Progenitor cell of endocrine pancreas (in vitro differentiated cells): Measurements from ENCODE around the gene TAGLN2. TPM values are rescaled to one million over a fixed set of nuclear protein-coding genes. Genes with fewer than 3 reads are reported as not detected.

ENCODE experiments used
- DNase-seq: peaks from one replicate; pipeline ENCODE4 v3.0.0; 2021; ENCODE audit warnings: low spot score; ENCODE audit not compliant: unreplicated experiment
- H3K27ac Mint-ChIP-seq: 2 replicates; pipeline ENCODE4 v1.8.0; 2021; ENCODE audit warnings: mild to moderate bottlenecking, moderate library complexity, mixed read lengths
- H3K27me3 Mint-ChIP-seq: 2 replicates; pipeline ENCODE4 v1.8.0; 2021; ENCODE audit warnings: mixed read lengths
- H3K36me3 Mint-ChIP-seq: 2 replicates; pipeline ENCODE4 v1.8.0; 2022; ENCODE audit warnings: mixed read lengths; ENCODE audit not compliant: insufficient read depth
- H3K4me1 Mint-ChIP-seq: 2 replicates; pipeline ENCODE4 v1.8.0; 2021; ENCODE audit warnings: low read depth, mixed read lengths
- H3K4me3 Mint-ChIP-seq: 2 replicates; pipeline ENCODE4 v1.8.0; 2021; ENCODE audit warnings: low read depth, mild to moderate bottlenecking, moderate library complexity, mixed read lengths
- H3K9me3 Mint-ChIP-seq: 2 replicates; pipeline ENCODE4 v1.8.0; 2021; ENCODE audit warnings: low read depth, mixed read lengths
- total RNA-seq: library from RNA; stranded (reverse); gene quantifications from 2 replicates; pipeline ENCODE4 v1.2.1, GENCODE V29; 2021
- TF ChIP-seq, protein P1 (sequence below): fragments of 200-600 bp; sonication (generic); IDR thresholded peaks from one replicate; pipeline ENCODE4 v1.5.0; 2021; ENCODE audit warnings: antibody characterized with exemption, mild to moderate bottlenecking; ENCODE audit not compliant: unreplicated experiment

Gene TAGLN2
- total RNA-seq, 1 donor from 2014 or later: 153 TPM

DNA sequence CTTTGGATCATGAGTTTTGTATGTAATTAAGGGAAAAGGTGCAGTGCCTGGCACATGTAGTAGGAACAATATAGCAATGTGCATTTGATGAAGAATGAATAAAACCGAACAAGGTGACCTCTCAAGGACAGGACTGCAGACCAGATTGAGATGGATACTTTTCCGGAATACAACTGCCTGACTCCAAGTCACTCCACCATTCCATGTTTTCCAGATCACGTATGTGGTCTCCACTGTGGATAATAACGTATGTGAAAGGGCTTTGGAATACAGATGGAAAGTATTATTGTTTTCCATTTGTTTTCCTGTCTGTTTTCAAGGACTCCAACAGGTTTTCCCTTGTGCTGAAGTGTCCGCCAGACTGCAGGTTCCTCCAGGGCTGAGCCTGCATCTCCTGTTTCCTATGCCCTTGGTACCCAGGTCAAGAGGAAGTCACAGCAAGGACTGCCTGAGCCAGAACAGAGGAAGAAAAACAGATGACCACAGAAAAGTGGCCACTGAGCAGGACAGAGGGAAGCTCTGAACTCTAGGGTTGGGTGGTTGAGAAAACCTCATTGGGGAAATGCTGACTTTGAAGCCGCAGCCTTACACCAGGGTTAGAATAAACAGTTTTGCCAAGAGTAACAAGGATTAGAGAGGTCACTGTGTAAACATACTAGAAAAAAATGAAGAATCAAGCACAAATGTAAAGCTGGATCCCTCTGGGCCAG, 29.3 kb downstream of the TAGLN2 start:
- no peak overlapping the region for H3K4me3 Mint-ChIP-seq
- peaks cover 18% of the 10 kb centered on the region for H3K4me1 Mint-ChIP-seq
- TF ChIP-seq, protein P1, sequence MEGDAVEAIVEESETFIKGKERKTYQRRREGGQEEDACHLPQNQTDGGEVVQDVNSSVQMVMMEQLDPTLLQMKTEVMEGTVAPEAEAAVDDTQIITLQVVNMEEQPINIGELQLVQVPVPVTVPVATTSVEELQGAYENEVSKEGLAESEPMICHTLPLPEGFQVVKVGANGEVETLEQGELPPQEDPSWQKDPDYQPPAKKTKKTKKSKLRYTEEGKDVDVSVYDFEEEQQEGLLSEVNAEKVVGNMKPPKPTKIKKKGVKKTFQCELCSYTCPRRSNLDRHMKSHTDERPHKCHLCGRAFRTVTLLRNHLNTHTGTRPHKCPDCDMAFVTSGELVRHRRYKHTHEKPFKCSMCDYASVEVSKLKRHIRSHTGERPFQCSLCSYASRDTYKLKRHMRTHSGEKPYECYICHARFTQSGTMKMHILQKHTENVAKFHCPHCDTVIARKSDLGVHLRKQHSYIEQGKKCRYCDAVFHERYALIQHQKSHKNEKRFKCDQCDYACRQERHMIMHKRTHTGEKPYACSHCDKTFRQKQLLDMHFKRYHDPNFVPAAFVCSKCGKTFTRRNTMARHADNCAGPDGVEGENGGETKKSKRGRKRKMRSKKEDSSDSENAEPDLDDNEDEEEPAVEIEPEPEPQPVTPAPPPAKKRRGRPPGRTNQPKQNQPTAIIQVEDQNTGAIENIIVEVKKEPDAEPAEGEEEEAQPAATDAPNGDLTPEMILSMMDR: no peak
- peaks cover 32% of the 10 kb centered on the region for H3K27me3 Mint-ChIP-seq
- DNase-seq: no peak
- no peak overlapping the region for H3K27ac Mint-ChIP-seq
- no peaks in the 10 kb centered on the region for H3K36me3 Mint-ChIP-seq
- H3K9me3 Mint-ChIP-seq: no peaks in the 10 kb centered on the region

DNA sequence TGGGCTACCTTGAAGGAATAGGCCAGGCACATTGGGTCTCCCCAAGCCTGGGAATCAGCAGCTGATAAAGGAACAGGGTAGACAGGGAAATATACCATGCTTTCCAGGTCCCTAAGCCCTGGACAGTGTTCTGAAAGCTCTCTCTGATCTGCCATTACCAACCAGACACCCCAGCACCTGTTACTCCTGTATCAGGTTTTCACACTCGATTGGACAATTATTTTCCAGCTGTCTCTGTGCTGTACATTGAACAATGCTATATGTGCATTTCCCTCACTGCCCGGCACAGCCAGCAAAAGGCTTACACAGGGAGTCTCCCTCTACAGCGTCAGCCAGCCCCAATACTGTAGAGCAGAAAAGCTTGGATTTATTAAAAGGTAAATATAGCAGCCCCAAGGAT, 30.0 kb downstream of the TAGLN2 start:
- Mint-ChIP-seq H3K27me3 (peaks cover 33% of the 10 kb centered on the region), H3K36me3 (no peaks in the 10 kb centered on the region), H3K4me3 (no peak overlapping the region), H3K9me3 (no peaks in the 10 kb centered on the region), H3K4me1 (peaks cover 11% of the 10 kb centered on the region), H3K27ac (no peak overlapping the region)
- no peak for DNase-seq
- TF ChIP-seq, protein P1: no peak

DNA sequence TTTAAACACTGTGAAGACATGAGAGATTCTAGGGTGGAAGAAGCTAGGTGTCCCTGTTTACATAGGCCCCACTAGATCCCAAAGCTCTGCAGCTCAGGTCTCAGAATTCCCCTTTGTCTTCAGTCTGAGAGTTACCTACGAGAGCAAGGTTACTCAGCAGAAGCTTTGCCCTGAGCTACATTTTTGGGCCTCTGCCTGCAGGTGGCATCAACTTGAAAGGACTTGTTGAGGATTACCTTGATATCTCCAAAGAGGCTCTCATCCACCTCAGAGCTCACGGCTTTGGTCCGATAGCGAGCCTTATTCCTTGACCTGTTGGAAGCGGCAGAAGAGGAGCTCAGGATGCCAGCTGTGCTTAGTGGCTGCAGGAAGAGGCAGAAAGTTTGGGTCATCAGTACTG, 32.4 kb downstream of the TAGLN2 start:
- no peak for DNase-seq
- Mint-ChIP-seq H3K9me3 (no peaks in the 10 kb centered on the region), H3K27ac (no peak overlapping the region), H3K4me1 (peaks cover 6% of the 10 kb centered on the region), H3K4me3 (no peak overlapping the region), H3K27me3 (peaks cover 37% of the 10 kb centered on the region), H3K36me3 (no peaks in the 10 kb centered on the region)
- TF ChIP-seq, protein P1: no peak

DNA sequence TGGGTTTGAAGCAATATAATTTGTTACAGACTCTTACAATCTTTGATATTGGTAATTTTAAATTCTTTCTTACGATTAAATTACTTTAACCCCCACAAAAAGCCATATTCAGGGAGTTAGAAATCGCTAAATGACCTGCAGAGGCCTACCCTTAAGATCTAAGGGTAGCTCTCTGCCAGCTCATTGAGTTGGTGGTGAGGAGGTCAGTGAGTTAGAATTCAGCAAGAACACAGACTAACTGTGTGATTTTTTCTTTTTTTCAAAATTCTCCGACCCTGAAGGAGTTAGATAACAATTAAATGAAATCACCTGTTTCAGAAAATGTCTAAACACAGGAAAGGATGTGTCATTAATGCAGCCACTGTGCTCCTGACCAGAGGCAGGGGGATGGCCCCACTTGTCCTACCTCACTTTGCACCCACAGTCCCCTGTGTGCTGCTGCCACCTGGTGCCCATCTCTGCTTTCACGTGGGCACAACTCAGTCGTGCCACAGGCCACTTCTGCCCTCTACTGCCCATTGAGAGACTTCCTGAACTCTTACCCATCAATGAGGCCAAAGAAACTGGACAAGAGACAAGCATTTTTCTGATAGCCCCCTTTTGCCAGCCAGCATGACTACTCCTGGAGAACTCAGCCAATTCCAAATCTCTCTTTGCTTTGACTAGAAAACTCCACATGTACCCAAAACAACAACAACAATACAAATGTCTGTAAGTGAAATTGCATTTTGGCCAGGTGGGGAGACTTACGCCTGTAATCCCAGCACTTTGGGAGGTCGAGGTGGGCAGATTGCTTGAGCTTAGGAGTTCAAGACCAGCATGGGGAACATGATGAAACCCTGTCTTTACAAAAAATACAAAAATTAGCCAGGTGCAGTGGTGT, 33.8 kb downstream of the TAGLN2 start:
- no peaks in the 10 kb centered on the region for H3K9me3 Mint-ChIP-seq
- peaks cover 6% of the 10 kb centered on the region for H3K4me1 Mint-ChIP-seq
- DNase-seq: peak; percentile 30
- TF ChIP-seq, protein P1: peak; percentile 71
- no peak overlapping the region for H3K4me3 Mint-ChIP-seq
- no peaks in the 10 kb centered on the region for H3K36me3 Mint-ChIP-seq
- H3K27me3 Mint-ChIP-seq: peaks cover 41% of the 10 kb centered on the region
- no peak overlapping the region for H3K27ac Mint-ChIP-seq

DNA sequence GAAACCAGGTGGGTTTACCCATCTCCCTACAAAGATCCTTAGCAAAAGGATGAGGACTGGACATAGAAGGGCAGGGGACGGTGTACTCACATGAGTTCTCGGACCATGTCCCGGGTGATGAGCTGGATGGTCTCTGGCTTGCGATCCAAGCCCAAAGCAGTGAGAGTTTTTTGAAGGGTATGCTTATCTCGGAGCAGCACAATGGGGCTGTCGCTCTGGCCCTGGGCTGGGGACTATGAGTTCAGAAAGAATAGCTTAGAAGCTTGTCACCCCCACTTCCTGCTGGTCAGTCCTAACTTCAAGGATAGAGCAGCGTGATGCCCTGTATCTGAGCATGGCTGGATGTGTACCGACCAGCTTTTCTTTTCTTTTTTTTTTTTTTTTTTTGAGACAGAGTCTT, 34.9 kb downstream of the TAGLN2 start:
- no peak for DNase-seq
- no peak overlapping the region for H3K4me3 Mint-ChIP-seq
- TF ChIP-seq, protein P1: no peak
- H3K27ac Mint-ChIP-seq: no peak overlapping the region
- H3K9me3 Mint-ChIP-seq: no peaks in the 10 kb centered on the region
- H3K27me3 Mint-ChIP-seq: peaks cover 41% of the 10 kb centered on the region
- H3K36me3 Mint-ChIP-seq: no peaks in the 10 kb centered on the region
- H3K4me1 Mint-ChIP-seq: no peaks in the 10 kb centered on the region
